Keratinocyte (primary cell): Measurements from ENCODE around the gene LY6G6C. TPM values are rescaled to one million over a fixed set of nuclear protein-coding genes. Genes with fewer than 3 reads are reported as not detected.

ENCODE experiments used
- DNase-seq: peaks from one replicate; pipeline ENCODE4 v3.0.0-alpha.2; 2011; ENCODE audit warnings: low read depth, missing footprints, low spot score
- FAIRE-seq: peaks from 2 replicates; lab custom pipeline; 2011; peaks lifted over from hg19 to GRCh38; lab: Jason Lieb, UNC
- H2AFZ ChIP-seq: 2 replicates; pipeline ENCODE4 v1.6.0; 2012; ENCODE audit warnings: low read length, control low read depth, inconsistent platforms; ENCODE audit not compliant: control insufficient read depth
- H3K27ac ChIP-seq: 2 replicates; pipeline ENCODE4 v1.5.1; 2011; ENCODE audit warnings: low read length; ENCODE audit not compliant: control insufficient read depth, insufficient read depth
- H3K27me3 ChIP-seq: 3 replicates; pipeline ENCODE4 v1.6.0; 2011; ENCODE audit warnings: low read length; ENCODE audit not compliant: control insufficient read depth, insufficient read depth; ENCODE audit errors: extremely low read depth
- H3K36me3 ChIP-seq, 2 experiments: 2 replicates in 1 of 2; 3 replicates in 1 of 2; pipeline ENCODE4 v1.5.1; 2011; ENCODE audit warnings: low read length in 2 of 2, mild to moderate bottlenecking in 1 of 2; ENCODE audit not compliant: control insufficient read depth in 2 of 2, insufficient read depth in 2 of 2; ENCODE audit errors: extremely low read depth in 1 of 2
- H3K4me1 ChIP-seq: 3 replicates; pipeline ENCODE4 v1.5.1; 2011; ENCODE audit warnings: low read length; ENCODE audit not compliant: control insufficient read depth, insufficient read depth; ENCODE audit errors: extremely low read depth
- H3K4me2 ChIP-seq: 3 replicates; pipeline ENCODE4 v1.6.0; 2011; ENCODE audit warnings: low read depth, low read length; ENCODE audit not compliant: control insufficient read depth, insufficient read depth; ENCODE audit errors: extremely low read depth
- H3K4me3 ChIP-seq, 3 experiments: fragments of 200-600 bp in 1 of 3; sonication (generic) in 1 of 3; 2 replicates in 2 of 3; 3 replicates in 1 of 3; pipeline ENCODE4 v1.5.1; 2011 to 2016; ENCODE audit warnings: low read length in 3 of 3, mild to moderate bottlenecking in 3 of 3, control low read depth in 2 of 3, inconsistent platforms in 1 of 3, low read depth in 1 of 3, mixed read lengths in 1 of 3, mixed run types in 1 of 3, moderate library complexity in 1 of 3; ENCODE audit not compliant: control insufficient read depth in 2 of 3, insufficient read depth in 2 of 3; ENCODE audit errors: extremely low read depth in 1 of 3
- H3K79me2 ChIP-seq: 2 replicates; pipeline ENCODE4 v1.6.0; 2012; ENCODE audit warnings: low read length; ENCODE audit not compliant: control insufficient read depth, insufficient read depth
- H3K9ac ChIP-seq: 3 replicates; pipeline ENCODE4 v1.6.0; 2011; ENCODE audit warnings: low read length; ENCODE audit not compliant: control insufficient read depth, insufficient read depth; ENCODE audit errors: extremely low read depth
- H3K9me1 ChIP-seq: 3 replicates; pipeline ENCODE4 v1.6.0; 2011; ENCODE audit warnings: low read length; ENCODE audit not compliant: control insufficient read depth, insufficient read depth; ENCODE audit errors: extremely low read depth
- H3K9me3 ChIP-seq: 2 replicates; pipeline ENCODE4 v1.5.1; 2012; ENCODE audit warnings: low read depth, low read length; ENCODE audit not compliant: control insufficient read depth
- H4K20me1 ChIP-seq: 3 replicates; pipeline ENCODE4 v1.6.0; 2011; ENCODE audit warnings: low read length; ENCODE audit not compliant: control insufficient read depth, insufficient read depth; ENCODE audit errors: extremely low read depth
- CTCF ChIP-seq, 3 experiments: IDR thresholded peaks in 1 of 3; conservative IDR thresholded peaks in 1 of 3; optimal IDR thresholded peaks in 1 of 3; 2 replicates in 2 of 3; 3 replicates in 1 of 3; pipeline versions ENCODE3 to v1.5.1; 2011; ENCODE audit warnings: low read length in 3 of 3, mild to moderate bottlenecking in 3 of 3, moderate library complexity in 2 of 3, control low read depth in 1 of 3, inconsistent platforms in 1 of 3; ENCODE audit not compliant: insufficient read depth in 2 of 3; ENCODE audit errors: extremely low read depth in 1 of 3
- EZH2 ChIP-seq: IDR thresholded peaks from one replicate; pipeline ENCODE4 v1.6.1; 2012; ENCODE audit warnings: inconsistent platforms, mild to moderate bottlenecking, low read length, moderate library complexity
- dilution Hi-C: fragments of 300-500 bp; cut with MboI; formaldehyde crosslinking; loops from one replicate; pipeline ENCODE4 v1.7.0; 2020; ENCODE audit warnings: low sequenced_read_pairs; ENCODE audit not compliant: extremely low pct_ligation_motif_present
- polyA plus RNA-seq, 5 experiments: library from polyadenylated mRNA; depleted of rRNA in 3 of 5; stranded (reverse) in 3 of 5; stranded (forward) in 1 of 5; unstranded in 1 of 5; fragments of >200 nt; gene quantifications; 1 replicate in 1 of 5; 2 replicates in 3 of 5; 3 replicates in 1 of 5; pipeline versions ENCODE4 v1.2.1 to v1.2.3, GENCODE V29; 2011 to 2012; ENCODE audit warnings: missing spikeins in 2 of 5, low read depth in 1 of 5, low replicate concordance in 1 of 5

Gene LY6G6C
- polyA plus RNA-seq, 1 donor (not counting 4 experiments of a cell fraction or from before 2014, with no cell fraction given), result 2.4 TPM

- DNase-seq, result no peak
- no peaks in the 10 kb centered on the region for H3K9me3 ChIP-seq
- H3K9ac ChIP-seq, result no peak overlapping the region
- H3K79me2 ChIP-seq, result no peaks in the 10 kb centered on the region
- no peak for TF ChIP-seq EZH2
- TF ChIP-seq CTCF (optimal IDR thresholded peaks at IDR 0.05 in 1 of 3, IDR thresholded peaks at IDR 0.05 in 1 of 3, conservative IDR thresholded peaks at IDR 0.05 in 1 of 3; ENCODE audit: extremely low read depth in 1 of 3, insufficient read depth in 2 of 3, low read length in 3 of 3), result no peak
- no peaks in the 10 kb centered on the region for H3K4me1 ChIP-seq
- dilution Hi-C loops, result no loop called here
- no peak overlapping the region for H2AFZ ChIP-seq
- no peak overlapping the region for H3K4me3 ChIP-seq
- FAIRE-seq, result no peak
- H3K4me2 ChIP-seq, result no peak overlapping the region
- H4K20me1 ChIP-seq, result no peaks in the 10 kb centered on the region
- H3K27me3 ChIP-seq, result no peaks in the 10 kb centered on the region
- no peak overlapping the region for H3K27ac ChIP-seq
- H3K36me3 ChIP-seq, result peaks cover 22 to 29% of the 10 kb centered on the region in 2 experiments
- no peaks in the 10 kb centered on the region for H3K9me1 ChIP-seq
These were observed 28.0 kb downstream of the LY6G6C start for GRCh38 chr6:31693535-31693934.

- H3K4me2 ChIP-seq, result no peak overlapping the region
- peaks cover 22 to 35% of the 10 kb centered on the region in 2 experiments for H3K36me3 ChIP-seq
These were observed 28.7 kb downstream of the LY6G6C start for GRCh38 chr6:31692886-31693285.

More at GRCh38 chr6:31692886-31693285, 28.7 kb downstream of the LY6G6C start:
- no peaks in the 10 kb centered on the region for H3K27me3 ChIP-seq
- TF ChIP-seq CTCF (optimal IDR thresholded peaks at IDR 0.05 in 1 of 3, IDR thresholded peaks at IDR 0.05 in 1 of 3, conservative IDR thresholded peaks at IDR 0.05 in 1 of 3; ENCODE audit: extremely low read depth in 1 of 3, insufficient read depth in 2 of 3, low read length in 3 of 3) (no peak), EZH2 (no peak)
- DNase-seq (no peak), FAIRE-seq (no peak)
- H3K9ac ChIP-seq, result no peak overlapping the region
- dilution Hi-C loops, result no loop called here
- no peak overlapping the region for H2AFZ ChIP-seq
- no peak overlapping the region for H3K4me3 ChIP-seq
- H3K9me3 ChIP-seq, result no peaks in the 10 kb centered on the region
- H4K20me1 ChIP-seq, result no peaks in the 10 kb centered on the region
- H3K9me1 ChIP-seq, result no peaks in the 10 kb centered on the region
- H3K79me2 ChIP-seq, result no peaks in the 10 kb centered on the region
- H3K27ac ChIP-seq, result no peak overlapping the region
- no peaks in the 10 kb centered on the region for H3K4me1 ChIP-seq
